ENCODE results near the gene SNRPD2.

The SNRPD2 gene

DNA sequence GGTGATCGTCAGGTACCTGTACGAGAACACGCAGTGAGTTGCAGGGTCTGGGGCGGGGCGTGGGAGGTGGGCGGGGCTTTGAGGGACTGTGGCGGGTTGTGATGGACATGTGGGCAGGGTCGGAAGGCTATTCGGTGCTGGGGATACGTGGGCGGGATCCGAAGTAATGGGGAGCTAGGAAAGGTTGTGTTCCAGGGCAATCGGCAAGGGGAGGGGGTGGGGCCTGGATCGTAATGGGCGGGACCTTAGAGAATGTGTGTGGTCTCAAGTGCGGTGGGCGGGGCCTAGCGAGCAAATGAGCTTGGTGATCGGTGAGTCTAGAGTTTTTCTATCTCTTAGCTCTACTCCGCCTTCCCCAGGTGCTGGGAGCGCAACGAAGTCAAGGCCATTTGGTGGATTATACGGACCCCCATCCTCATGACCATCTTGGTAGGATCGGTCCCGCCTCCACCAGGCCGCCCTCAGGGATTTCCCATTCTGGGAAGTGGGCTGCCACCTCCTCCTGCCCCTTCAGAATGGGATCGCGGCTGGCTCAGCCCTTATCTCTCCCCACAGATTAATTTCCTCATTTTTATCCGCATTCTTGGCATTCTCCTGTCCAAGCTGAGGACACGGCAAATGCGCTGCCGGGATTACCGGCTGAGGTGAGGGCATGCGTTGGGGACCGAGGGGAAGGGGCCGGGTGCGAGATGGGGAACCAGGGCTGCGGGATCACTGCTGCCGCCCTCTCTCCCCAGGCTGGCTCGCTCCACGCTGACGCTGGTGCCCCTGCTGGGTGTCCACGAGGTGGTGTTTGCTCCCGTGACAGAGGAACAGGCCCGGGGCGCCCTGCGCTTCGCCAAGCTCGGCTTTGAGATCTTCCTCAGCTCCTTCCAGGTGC, 14.2 kb downstream of the SNRPD2 start:
- Histone ChIP-seq H3K9me3 (ENCODE audit: control insufficient read depth in 5 of 5, low read length in 5 of 5) (no peaks in the 10 kb centered on the region), H3K27ac (ENCODE audit: low read depth, low read length) (no peak overlapping the region), H3K9ac (ENCODE audit: low read length in 5 of 5) (peak overlapping the region in 1 of 5 donors; percentile 7), H3K27me3 (ENCODE audit: control insufficient read depth in 5 of 5, insufficient read depth in 4 of 5, low read length in 5 of 5) (peaks cover 14 to 28% (median 20%) of the 10 kb centered on the region in 5 donors), H3K36me3 (ENCODE audit: control insufficient read depth in 5 of 5, insufficient read depth in 5 of 5, low read length in 5 of 5) (no peaks in the 10 kb centered on the region), H3K4me3 (ENCODE audit: low read depth in 1 of 5, low read length in 5 of 5) (peak overlapping the region in 2 of 5 donors; percentile 1 to 37), H3K4me1 (ENCODE audit: control insufficient read depth in 5 of 5, insufficient read depth in 5 of 5, low read length in 5 of 5) (peaks cover 0 to 27% (median 21%) of the 10 kb centered on the region in 5 donors)

DNA sequence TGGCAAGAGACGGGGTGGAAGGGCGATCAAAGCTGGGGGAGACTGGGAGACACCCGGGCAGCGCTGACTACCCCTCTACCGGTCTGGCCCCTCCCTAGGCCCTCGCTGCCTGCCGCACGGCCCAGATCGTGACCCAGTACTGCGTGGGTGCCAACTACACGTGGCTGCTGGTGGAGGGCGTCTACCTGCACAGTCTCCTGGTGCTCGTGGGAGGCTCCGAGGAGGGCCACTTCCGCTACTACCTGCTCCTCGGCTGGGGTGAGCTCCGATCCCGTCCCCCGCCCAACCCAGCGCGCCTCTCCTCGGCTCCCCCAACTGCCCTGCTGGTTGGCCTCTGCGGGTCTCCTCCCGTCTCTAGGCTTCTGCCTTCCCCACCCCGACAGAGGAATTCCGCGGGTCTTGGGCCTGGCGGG, 14.9 kb downstream of the SNRPD2 start:
- Histone ChIP-seq H3K36me3 (ENCODE audit: control insufficient read depth in 5 of 5, insufficient read depth in 5 of 5, low read length in 5 of 5) (no peaks in the 10 kb centered on the region), H3K27ac (ENCODE audit: low read depth, low read length) (no peak overlapping the region), H3K9me3 (ENCODE audit: control insufficient read depth in 5 of 5, low read length in 5 of 5) (no peaks in the 10 kb centered on the region), H3K4me3 (ENCODE audit: low read depth in 1 of 5, low read length in 5 of 5) (peak overlapping the region in 1 of 5 donors; percentile 9), H3K9ac (ENCODE audit: low read length in 5 of 5) (no peak overlapping the region), H3K27me3 (ENCODE audit: control insufficient read depth in 5 of 5, insufficient read depth in 4 of 5, low read length in 5 of 5) (peaks cover 14 to 28% (median 20%) of the 10 kb centered on the region in 5 donors), H3K4me1 (ENCODE audit: control insufficient read depth in 5 of 5, insufficient read depth in 5 of 5, low read length in 5 of 5) (peaks cover 0 to 23% (median 18%) of the 10 kb centered on the region in 5 donors)

DNA sequence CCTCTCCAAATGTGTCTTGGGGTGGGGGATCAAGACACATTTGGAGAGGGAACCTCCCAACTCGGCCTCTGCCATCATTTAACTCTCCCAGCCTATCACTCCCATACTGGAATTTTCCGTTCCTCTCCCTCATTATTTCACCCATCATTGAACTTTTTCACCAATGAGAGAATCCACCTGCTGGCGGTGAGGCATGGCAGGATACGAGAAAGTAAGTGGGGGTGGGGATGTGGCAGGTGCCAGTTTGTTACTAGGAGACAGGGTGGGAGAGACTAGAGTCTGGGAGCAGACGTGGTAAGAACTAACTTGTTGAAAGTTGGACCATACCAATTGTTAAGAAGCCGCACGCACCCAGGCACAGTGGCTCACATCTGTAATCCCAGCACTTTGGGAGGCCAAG, 16.8 kb downstream of the SNRPD2 start:
- no peaks in the 10 kb centered on the region for H3K36me3 ChIP-seq (ENCODE audit: control insufficient read depth in 5 of 5, insufficient read depth in 5 of 5, low read length in 5 of 5)
- peaks cover 0 to 22% (median 13%) of the 10 kb centered on the region in 5 donors for H3K4me1 ChIP-seq (ENCODE audit: control insufficient read depth in 5 of 5, insufficient read depth in 5 of 5, low read length in 5 of 5)
- H3K27ac ChIP-seq (ENCODE audit: low read depth, low read length): no peak overlapping the region
- H3K9ac ChIP-seq (ENCODE audit: low read length in 5 of 5): no peak overlapping the region
- H3K9me3 ChIP-seq (ENCODE audit: control insufficient read depth in 5 of 5, low read length in 5 of 5): no peaks in the 10 kb centered on the region
- H3K4me3 ChIP-seq (ENCODE audit: low read depth in 1 of 5, low read length in 5 of 5): no peak overlapping the region
- H3K27me3 ChIP-seq (ENCODE audit: control insufficient read depth in 5 of 5, insufficient read depth in 4 of 5, low read length in 5 of 5): peaks cover 24 to 38% (median 32%) of the 10 kb centered on the region in 5 donors

DNA sequence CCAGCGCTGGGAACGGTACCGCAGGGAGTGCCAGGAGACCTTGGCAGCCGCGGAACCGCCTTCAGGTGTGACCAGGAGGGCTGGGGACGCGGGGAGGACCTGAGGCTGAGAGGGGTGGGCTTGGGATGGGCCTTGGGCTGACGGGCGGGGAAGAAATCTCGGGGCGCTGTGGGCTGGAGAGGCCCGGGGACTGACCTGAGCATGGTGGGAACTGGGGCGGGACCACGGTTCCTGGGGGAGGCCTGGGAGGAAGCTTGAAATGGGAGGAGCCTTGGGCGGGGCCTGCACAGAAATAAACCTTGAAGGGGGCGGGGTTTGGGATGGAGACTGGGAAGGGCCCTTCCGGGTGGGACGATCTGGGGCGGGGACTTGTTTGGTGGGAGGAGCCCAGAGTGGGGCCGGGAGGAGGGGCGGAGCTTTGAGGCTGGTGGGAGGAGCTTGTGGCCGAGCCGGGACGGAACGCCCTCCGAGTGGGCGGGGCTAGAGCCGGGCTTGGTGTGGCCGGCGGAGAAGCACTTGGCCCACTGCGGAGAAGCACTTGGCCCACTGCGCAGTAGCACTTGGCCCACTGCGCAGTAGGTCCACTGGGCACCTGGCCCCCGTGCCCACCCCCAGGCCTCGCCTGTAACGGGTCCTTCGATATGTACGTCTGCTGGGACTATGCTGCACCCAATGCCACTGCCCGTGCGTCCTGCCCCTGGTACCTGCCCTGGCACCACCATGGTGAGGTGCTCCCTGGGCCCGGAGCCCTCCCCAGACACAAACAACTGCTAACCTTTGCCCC, 20.9 kb downstream of the SNRPD2 start:
- H3K9ac ChIP-seq (ENCODE audit: low read length in 5 of 5): no peak overlapping the region
- no peak overlapping the region for H3K27ac ChIP-seq (ENCODE audit: low read depth, low read length)
- H3K4me3 ChIP-seq (ENCODE audit: low read depth in 1 of 5, low read length in 5 of 5): peak overlapping the region in 1 of 5 donors; percentile 30
- H3K4me1 ChIP-seq (ENCODE audit: control insufficient read depth in 5 of 5, insufficient read depth in 5 of 5, low read length in 5 of 5): peaks cover 2 to 36% (median 25%) of the 10 kb centered on the region in 5 donors
- peaks cover 28 to 49% (median 35%) of the 10 kb centered on the region in 5 donors for H3K27me3 ChIP-seq (ENCODE audit: control insufficient read depth in 5 of 5, insufficient read depth in 4 of 5, low read length in 5 of 5)
- H3K36me3 ChIP-seq (ENCODE audit: control insufficient read depth in 5 of 5, insufficient read depth in 5 of 5, low read length in 5 of 5): no peaks in the 10 kb centered on the region
- no peaks in the 10 kb centered on the region for H3K9me3 ChIP-seq (ENCODE audit: control insufficient read depth in 5 of 5, low read length in 5 of 5)

DNA sequence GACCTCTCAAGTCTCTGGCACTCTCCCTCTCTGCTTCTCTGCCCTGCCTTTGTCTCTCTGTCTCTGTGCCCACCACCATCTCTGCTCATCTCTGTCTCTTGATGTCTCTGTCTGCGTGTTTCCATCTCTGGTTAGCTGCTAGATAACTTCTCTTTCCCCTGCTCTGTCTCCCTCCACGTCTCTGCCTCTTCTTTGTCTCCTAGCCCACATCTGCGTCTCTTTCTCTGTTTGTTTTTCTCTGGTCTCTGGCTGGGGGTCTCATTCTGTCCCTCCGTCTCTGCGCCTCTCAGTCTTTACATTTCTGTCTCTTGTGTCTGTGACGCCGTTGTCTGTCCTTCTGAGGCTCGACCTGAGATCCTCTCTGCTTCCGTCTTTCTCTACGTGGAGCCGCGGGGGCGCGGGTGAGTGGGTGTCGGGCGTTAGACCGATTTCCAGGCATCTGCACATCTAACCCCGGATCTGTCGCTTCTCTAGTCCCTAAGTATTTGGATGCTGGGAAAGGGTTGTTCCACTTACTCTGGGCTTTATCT, 23.3 kb downstream of the SNRPD2 start:
- peaks cover 26 to 46% (median 39%) of the 10 kb centered on the region in 5 donors for H3K27me3 ChIP-seq (ENCODE audit: control insufficient read depth in 5 of 5, insufficient read depth in 4 of 5, low read length in 5 of 5)
- no peaks in the 10 kb centered on the region for H3K9me3 ChIP-seq (ENCODE audit: control insufficient read depth in 5 of 5, low read length in 5 of 5)
- H3K27ac ChIP-seq (ENCODE audit: low read depth, low read length): peak overlapping the region; percentile 29
- peak overlapping the region in 2 of 5 donors; percentile 8 to 67 for H3K9ac ChIP-seq (ENCODE audit: low read length in 5 of 5)
- H3K36me3 ChIP-seq (ENCODE audit: control insufficient read depth in 5 of 5, insufficient read depth in 5 of 5, low read length in 5 of 5): no peaks in the 10 kb centered on the region
- peaks cover 6 to 46% (median 36%) of the 10 kb centered on the region in 5 donors for H3K4me1 ChIP-seq (ENCODE audit: control insufficient read depth in 5 of 5, insufficient read depth in 5 of 5, low read length in 5 of 5)
- H3K4me3 ChIP-seq (ENCODE audit: low read depth in 1 of 5, low read length in 5 of 5): peak overlapping the region; percentile 29 to 69 (median 62)

DNA sequence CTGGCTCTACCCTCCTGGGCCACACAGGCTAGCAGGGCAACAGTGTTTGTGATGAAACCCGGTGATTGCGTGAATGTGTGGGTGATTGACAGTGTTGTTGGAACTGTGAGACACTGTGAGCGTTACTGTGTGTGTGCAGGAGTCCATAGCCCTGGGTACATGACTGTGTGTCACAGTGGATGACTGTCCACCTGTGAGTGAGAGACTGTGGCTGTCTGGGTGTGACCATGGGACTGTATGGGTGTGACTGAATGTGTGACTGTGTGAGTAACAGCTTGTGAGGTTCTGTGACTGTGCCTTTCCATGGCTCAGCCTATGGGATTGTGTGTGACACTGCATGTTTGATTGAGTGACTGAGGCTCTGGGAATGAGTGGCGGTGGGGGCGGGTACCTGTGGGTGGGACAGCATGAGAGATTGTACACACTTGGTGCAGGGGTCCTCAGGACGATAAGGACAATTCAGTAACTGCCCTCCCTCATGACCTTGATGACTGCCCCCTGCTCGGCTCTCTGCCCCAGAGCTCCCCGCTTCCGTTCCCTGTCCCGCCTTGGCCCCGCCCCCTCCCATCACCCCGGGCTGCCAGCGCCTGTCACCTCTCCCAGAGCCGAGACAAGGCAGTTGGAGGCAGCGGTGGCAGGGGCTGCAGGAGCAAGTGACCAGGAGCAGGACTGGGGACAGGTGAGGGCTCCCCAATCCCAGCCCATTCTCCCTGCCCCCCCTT, 24.0 kb downstream of the SNRPD2 start, which contains the start of gene GIPR:
TSS of gene GIPR (plus strand) at position 602 of the 722 bp plus-strand sequence. CDS start 1,300 bp downstream, outside the sequence.
- peaks cover 6 to 46% (median 36%) of the 10 kb centered on the region in 5 donors for H3K4me1 ChIP-seq (ENCODE audit: control insufficient read depth in 5 of 5, insufficient read depth in 5 of 5, low read length in 5 of 5)
- peak within 1 kb of the TSS; percentile 29 for H3K27ac ChIP-seq (ENCODE audit: low read depth, low read length)
- peaks cover 25 to 46% (median 39%) of the 10 kb centered on the region in 5 donors for H3K27me3 ChIP-seq (ENCODE audit: control insufficient read depth in 5 of 5, insufficient read depth in 4 of 5, low read length in 5 of 5)
- peak within 1 kb of the TSS; percentile 37 to 69 (median 62) for H3K4me3 ChIP-seq (ENCODE audit: low read depth in 1 of 5, low read length in 5 of 5)
- peak within 1 kb of the TSS in 2 of 5 donors; percentile 8 to 67 for H3K9ac ChIP-seq (ENCODE audit: low read length in 5 of 5)
- H3K36me3 ChIP-seq (ENCODE audit: control insufficient read depth in 5 of 5, insufficient read depth in 5 of 5, low read length in 5 of 5): no peaks in the 10 kb centered on the region
- no peaks in the 10 kb centered on the region for H3K9me3 ChIP-seq (ENCODE audit: control insufficient read depth in 5 of 5, low read length in 5 of 5)

DNA sequence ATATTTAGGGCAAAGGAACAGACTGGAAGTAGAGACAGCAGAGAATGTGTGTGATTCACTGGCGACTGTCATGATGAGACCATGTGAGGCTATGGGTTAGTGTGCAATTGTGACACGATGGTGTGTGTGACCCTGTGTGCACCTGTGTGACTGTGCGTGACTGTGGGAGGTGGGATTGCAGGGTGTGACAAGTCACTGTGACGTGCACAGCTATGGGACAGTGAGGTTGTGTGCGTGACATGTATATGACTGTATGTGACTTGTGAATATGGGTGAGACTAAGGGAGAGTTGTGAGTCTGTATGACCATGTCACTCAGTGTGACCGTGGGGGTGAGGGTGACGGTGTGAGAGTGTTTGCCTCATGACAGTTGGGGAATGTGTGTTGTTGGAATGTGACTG, 27.2 kb downstream of the SNRPD2 start:
- H3K27ac ChIP-seq (ENCODE audit: low read depth, low read length): no peak overlapping the region
- H3K4me3 ChIP-seq (ENCODE audit: low read depth in 1 of 5, low read length in 5 of 5): no peak overlapping the region
- H3K9me3 ChIP-seq (ENCODE audit: control insufficient read depth in 5 of 5, low read length in 5 of 5): no peaks in the 10 kb centered on the region
- H3K27me3 ChIP-seq (ENCODE audit: control insufficient read depth in 5 of 5, insufficient read depth in 4 of 5, low read length in 5 of 5): peaks cover 16 to 31% (median 23%) of the 10 kb centered on the region in 5 donors
- H3K36me3 ChIP-seq (ENCODE audit: control insufficient read depth in 5 of 5, insufficient read depth in 5 of 5, low read length in 5 of 5): no peaks in the 10 kb centered on the region
- H3K4me1 ChIP-seq (ENCODE audit: control insufficient read depth in 5 of 5, insufficient read depth in 5 of 5, low read length in 5 of 5): peaks cover 6 to 35% (median 31%) of the 10 kb centered on the region in 5 donors
- H3K9ac ChIP-seq (ENCODE audit: low read length in 5 of 5): no peak overlapping the region

DNA sequence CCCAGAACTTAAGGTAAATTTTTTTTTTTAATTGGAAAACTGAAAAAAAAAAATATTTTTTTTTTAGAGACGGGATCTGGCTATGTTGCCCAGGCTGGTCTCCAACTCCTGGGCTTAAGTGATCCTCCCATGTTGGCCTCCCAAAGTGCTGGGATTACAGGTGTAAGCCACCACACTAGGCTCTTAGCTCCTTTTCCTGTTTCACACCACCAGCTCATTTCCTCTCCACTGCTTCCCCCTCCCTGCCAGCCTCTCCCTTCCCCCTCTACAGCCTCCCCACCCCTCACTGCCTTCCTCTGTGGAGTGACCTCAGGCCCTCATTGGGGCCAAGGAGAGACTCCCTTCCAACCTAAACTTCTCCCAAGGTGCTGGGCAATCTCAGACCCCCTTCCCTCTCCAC, 28.0 kb downstream of the SNRPD2 start:
- Histone ChIP-seq H3K4me3 (ENCODE audit: low read depth in 1 of 5, low read length in 5 of 5) (no peak overlapping the region), H3K9ac (ENCODE audit: low read length in 5 of 5) (no peak overlapping the region), H3K27me3 (ENCODE audit: control insufficient read depth in 5 of 5, insufficient read depth in 4 of 5, low read length in 5 of 5) (peaks cover 9 to 23% (median 16%) of the 10 kb centered on the region in 5 donors), H3K9me3 (ENCODE audit: control insufficient read depth in 5 of 5, low read length in 5 of 5) (no peaks in the 10 kb centered on the region), H3K36me3 (ENCODE audit: control insufficient read depth in 5 of 5, insufficient read depth in 5 of 5, low read length in 5 of 5) (no peaks in the 10 kb centered on the region), H3K4me1 (ENCODE audit: control insufficient read depth in 5 of 5, insufficient read depth in 5 of 5, low read length in 5 of 5) (peaks cover 6 to 28% (median 24%) of the 10 kb centered on the region in 5 donors), H3K27ac (ENCODE audit: low read depth, low read length) (no peak overlapping the region)

DNA sequence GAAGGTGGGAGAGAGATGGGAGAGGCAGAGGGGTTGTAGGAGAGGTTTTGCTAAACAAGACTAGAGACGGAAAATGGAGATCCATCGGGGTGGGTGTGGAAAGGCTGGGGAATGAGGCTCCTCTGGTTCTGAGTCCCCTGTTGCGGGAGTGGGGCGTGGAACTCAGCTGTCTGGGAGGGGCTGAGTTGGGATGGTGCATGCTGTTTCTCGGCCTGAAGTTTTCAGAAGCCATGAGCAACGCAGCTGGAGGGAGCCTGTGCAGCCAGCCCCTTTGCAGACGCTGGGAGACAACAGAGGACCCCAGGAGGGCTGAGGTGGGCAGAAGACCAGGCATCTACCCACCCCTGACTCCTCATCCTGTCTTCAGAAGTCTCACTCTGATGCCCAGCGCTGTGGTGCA, 31.1 kb downstream of the SNRPD2 start:
- H3K4me1 ChIP-seq (ENCODE audit: control insufficient read depth in 5 of 5, insufficient read depth in 5 of 5, low read length in 5 of 5): peaks cover 5 to 11% (median 10%) of the 10 kb centered on the region in 5 donors

More for the DNA sequence above, 31.1 kb downstream of the SNRPD2 start:
- Histone ChIP-seq H3K9me3 (ENCODE audit: control insufficient read depth in 5 of 5, low read length in 5 of 5) (no peaks in the 10 kb centered on the region), H3K27ac (ENCODE audit: low read depth, low read length) (no peak overlapping the region), H3K27me3 (ENCODE audit: control insufficient read depth in 5 of 5, insufficient read depth in 4 of 5, low read length in 5 of 5) (peaks cover 0 to 5% (median 0%) of the 10 kb centered on the region in 5 donors), H3K36me3 (ENCODE audit: control insufficient read depth in 5 of 5, insufficient read depth in 5 of 5, low read length in 5 of 5) (no peaks in the 10 kb centered on the region), H3K9ac (ENCODE audit: low read length in 5 of 5) (no peak overlapping the region), H3K4me3 (ENCODE audit: low read depth in 1 of 5, low read length in 5 of 5) (no peak overlapping the region)
